Spleen (tissue), 11 donors: ENCODE measurements around the gene KCNQ1. TPM values are rescaled to one million over a fixed set of nuclear protein-coding genes. Genes with fewer than 3 reads are reported as not detected.

Experiments used
- DNase-seq: peaks from one replicate; pipeline ENCODE4 v3.0.0-alpha.2; 2020
- H3K27ac ChIP-seq, 8 donors: fragments of 200-600 bp; sonication (generic) in 7 of 8; 1 replicate in 4 of 8; 2 replicates in 4 of 8; pipeline versions ENCODE4 v1.5.0 to v1.8.0; 2016 to 2021; ENCODE audit warnings: inconsistent platforms in 4 of 8, mild to moderate bottlenecking in 4 of 8, moderate library complexity in 1 of 8
- H3K27me3 ChIP-seq, 7 donors: fragments of 200-600 bp; sonication (generic) in 6 of 7; replicated peaks in 1 of 7; 1 replicate in 4 of 7; 2 replicates in 3 of 7; pipeline versions ENCODE4 v1.5.0 to v1.8.0; 2016 to 2021; ENCODE audit warnings: inconsistent platforms in 3 of 7, mild to moderate bottlenecking in 1 of 7
- H3K36me3 ChIP-seq, 6 donors: fragments of 200-600 bp; sonication (generic) in 5 of 6; 1 replicate in 4 of 6; 2 replicates in 2 of 6; pipeline versions ENCODE4 v1.5.0 to v1.8.0; 2016 to 2021; ENCODE audit warnings: inconsistent platforms in 2 of 6
- H3K4me1 ChIP-seq, 6 donors: fragments of 200-600 bp; sonication (generic) in 5 of 6; 1 replicate in 3 of 6; 2 replicates in 3 of 6; pipeline versions ENCODE4 v1.5.0 to v1.8.0; 2016 to 2021; ENCODE audit warnings: inconsistent platforms in 3 of 6
- H3K4me3 ChIP-seq, 8 donors: fragments of 200-600 bp; sonication (generic) in 7 of 8; 1 replicate in 4 of 8; 2 replicates in 4 of 8; pipeline versions ENCODE4 v1.5.0 to v1.8.0; 2016 to 2021; ENCODE audit warnings: inconsistent platforms in 4 of 8, mild to moderate bottlenecking in 4 of 8, moderate library complexity in 2 of 8
- H3K9me3 ChIP-seq, 8 donors: fragments of 200-600 bp; sonication (generic) in 7 of 8; 1 replicate in 4 of 8; 2 replicates in 4 of 8; pipeline versions ENCODE4 v1.5.0 to v1.8.0; 2016 to 2021; ENCODE audit warnings: inconsistent platforms in 4 of 8
- CTCF ChIP-seq, 11 experiments: fragments of 200-600 bp in 7 of 11; fragments of 450-650 bp in 4 of 11; sonication (generic) in 4 of 11; IDR thresholded peaks in 8 of 11; conservative IDR thresholded peaks in 3 of 11; 1 replicate in 7 of 11; 2 replicates in 4 of 11; pipeline versions ENCODE4 v1.4.0 to v1.8.0; 2016 to 2021; ENCODE audit warnings: antibody characterized with exemption in 11 of 11, inconsistent platforms in 4 of 11, mild to moderate bottlenecking in 1 of 11
- POLR2A ChIP-seq, 3 donors: fragments of 450-650 bp; IDR thresholded peaks; one replicate each; pipeline ENCODE4 v1.5.1; 2017; ENCODE audit warnings: antibody characterized with exemption in 3 of 3, mild to moderate bottlenecking in 1 of 3
- POLR2AphosphoS5 ChIP-seq, 3 donors: sonication (generic); formaldehyde crosslinking; IDR thresholded peaks; one replicate each; pipeline ENCODE4 v1.5.1; 2017; ENCODE audit warnings: antibody characterized with exemption in 3 of 3
- WGBS, 5 donors: extraction: QIAGEN DNeasy Blood & Tissue Kit in 3 of 5; methylation state at CpG; one replicate each; pipeline versions ENCODE4 v1.1.5 to v1.1.7; 2013 to 2018; 5-methylcytosine and 5-hydroxymethylcytosine counted together
- intact Hi-C: fragments of 100-400 bp; cut with DNase I; formaldehyde crosslinking; loops from one replicate; pipeline ENCODE4 v1.15.0; 2023; ENCODE audit warnings: low total_unique reads
- polyA plus RNA-seq, 3 donors: library from polyadenylated mRNA; stranded (reverse); fragments of 200-250 nt; gene quantifications; one replicate each; pipeline ENCODE4 v1.2.1, GENCODE V29; 2013
- total RNA-seq, 7 donors: library from RNA; depleted of rRNA in 3 of 7; stranded (reverse); fragments of >200 nt in 3 of 7; fragmentation: NEBNext Ultra II Directional in 4 of 7; extraction: Animal tissue kit (Norgen Biotek cat#: 25700) in 4 of 7; gene quantifications; one replicate each; pipeline versions ENCODE4 v1.1.0 to v1.2.1, GENCODE V29; 2016 to 2021
- donor health status: healthy with polysubstance abuse.
- donor health status: DM: no; HTN: no; CAD: no; lungs with moderate emphysema.
- donor health status: DM: no; HTN: no; CAD: no.
- donor health status: Bipolar disorder and iron deficiency.
- donor health status: healthy.
- donor health status: DM: no; HTN: no; CAD: no.
- donor health status: DM: yes; HTN: yes; CAD: no.

The KCNQ1 gene
- total and polyA plus RNA-seq, 10 donors: 3.3 to 21.6 (median 13.5) TPM

GRCh38 chr11:2828585-2829330, 383.9 kb downstream of the KCNQ1 start:
- intact Hi-C loops: no loop called here
- H3K9me3 ChIP-seq: peaks cover 0 to 20% (median 18%) of the 10 kb centered on the region in 8 donors
- DNase-seq: no peak

GRCh38 chr11:2830030-2830812, 385.4 kb downstream of the KCNQ1 start:
- H3K4me3 ChIP-seq: no peak overlapping the region
- intact Hi-C loops: no loop called here
- TF ChIP-seq CTCF (IDR thresholded peaks at IDR 0.05 in 8 of 11, conservative IDR thresholded peaks at IDR 0.05 in 3 of 11): no peak
- TF ChIP-seq POLR2A (IDR thresholded peaks at IDR 0.05): no peak
- no peak for TF ChIP-seq POLR2AphosphoS5 (IDR thresholded peaks at IDR 0.05)
- H3K36me3 ChIP-seq: no peaks in the 10 kb centered on the region
- H3K27ac ChIP-seq: no peak overlapping the region
- 76 to 82% (median 80%) methylated on average over 7 to 8 of the region's 8 CpGs for WGBS, 5 donors
- DNase-seq: no peak
- H3K4me1 ChIP-seq: peaks cover 0 to 21% (median 16%) of the 10 kb centered on the region in 6 donors
- peaks cover 0 to 20% (median 18%) of the 10 kb centered on the region in 8 donors for H3K9me3 ChIP-seq
- peaks cover 0 to 4% (median 0%) of the 10 kb centered on the region in 7 donors for H3K27me3 ChIP-seq

More at GRCh38 chr11:2828585-2829330, 383.9 kb downstream of the KCNQ1 start:
- no peak overlapping the region for H3K27ac ChIP-seq
- peaks cover 0 to 31% (median 24%) of the 10 kb centered on the region in 6 donors for H3K4me1 ChIP-seq
- H3K27me3 ChIP-seq: peaks cover 0 to 4% (median 0%) of the 10 kb centered on the region in 7 donors
- WGBS, 5 donors: 73 to 81% (median 78%) methylated on average over 4 of the region's 4 CpGs
- H3K4me3 ChIP-seq: no peak overlapping the region
- no peaks in the 10 kb centered on the region for H3K36me3 ChIP-seq
- TF ChIP-seq POLR2A (IDR thresholded peaks at IDR 0.05): no peak

GRCh38 chr11:2830886-2831285, 386.1 kb downstream of the KCNQ1 start:
- no peak overlapping the region for H3K4me3 ChIP-seq
- peaks cover 0 to 4% (median 0%) of the 10 kb centered on the region in 7 donors for H3K27me3 ChIP-seq
- peaks cover 0 to 15% (median 10%) of the 10 kb centered on the region in 6 donors for H3K4me1 ChIP-seq
- TF ChIP-seq CTCF (IDR thresholded peaks at IDR 0.05 in 8 of 11, conservative IDR thresholded peaks at IDR 0.05 in 3 of 11) (no peak), POLR2A (IDR thresholded peaks at IDR 0.05) (no peak), POLR2AphosphoS5 (IDR thresholded peaks at IDR 0.05) (no peak)
- no peak overlapping the region for H3K27ac ChIP-seq
- 89 to 95% (median 91%) methylated on average over 5 to 8 of the region's 8 CpGs for WGBS, 5 donors
- intact Hi-C loops: no loop called here
- H3K9me3 ChIP-seq: peaks cover 0 to 20% (median 18%) of the 10 kb centered on the region in 8 donors
- no peaks in the 10 kb centered on the region for H3K36me3 ChIP-seq
- DNase-seq: no peak

- Histone ChIP-seq H3K4me3 (no peak overlapping the region), H3K36me3 (no peaks in the 10 kb centered on the region), H3K27me3 (no peaks in the 10 kb centered on the region), H3K4me1 (peaks cover 0 to 11% (median 2%) of the 10 kb centered on the region in 6 donors), H3K27ac (no peak overlapping the region), H3K9me3 (peaks cover 0 to 20% (median 18%) of the 10 kb centered on the region in 8 donors)
- WGBS, 5 donors: 83 to 98% (median 91%) methylated on average over 10 to 14 of the region's 14 CpGs
- no peak for DNase-seq
- intact Hi-C loops: no loop called here
- TF ChIP-seq CTCF (IDR thresholded peaks at IDR 0.05 in 8 of 11, conservative IDR thresholded peaks at IDR 0.05 in 3 of 11): no peak
- no peak for TF ChIP-seq POLR2AphosphoS5 (IDR thresholded peaks at IDR 0.05)
- TF ChIP-seq POLR2A (IDR thresholded peaks at IDR 0.05): no peak
Observed at GRCh38 chr11:2831781-2832532, 387.1 kb downstream of the KCNQ1 start.
